SU-DHL-6 (cell line): ENCODE data around the gene NDUFB7.

Experiments used
- H2AFZ ChIP-seq: fragments of 200-600 bp; sonication (generic); 2 replicates; pipeline ENCODE4 v1.6.1; 2014; ENCODE audit warnings: low read depth, mild to moderate bottlenecking, moderate library complexity, mixed read lengths, antibody characterized with exemption, low read length; ENCODE audit not compliant: severe bottlenecking
- H3F3A ChIP-seq: fragments of 200-600 bp; shearing (Covaris generic); 2 replicates; pipeline ENCODE4 v1.6.0; 2016; ENCODE audit warnings: antibody characterized with exemption, mild to moderate bottlenecking; ENCODE audit not compliant: insufficient read depth
- H3K27ac ChIP-seq: fragments of 200-600 bp; sonication (generic); 2 replicates; pipeline ENCODE4 v1.5.1; 2016; ENCODE audit warnings: low read depth, mild to moderate bottlenecking, low read length, moderate library complexity, mixed read lengths
- H3K27me3 ChIP-seq: fragments of 200-600 bp; sonication (generic), shearing (Covaris generic); 2 replicates; pipeline ENCODE4 v1.6.0; 2014; ENCODE audit warnings: mild to moderate bottlenecking, low read length
- H3K36me3 ChIP-seq: fragments of 200-600 bp; sonication (generic); 2 replicates; pipeline ENCODE4 v1.6.1; 2014; ENCODE audit warnings: mild to moderate bottlenecking, low read length, mixed read lengths
- H3K4me2 ChIP-seq: fragments of 300-600, 200-600 bp; shearing (Covaris generic), sonication (generic); 2 replicates; pipeline ENCODE4 v1.6.0; 2014; ENCODE audit warnings: low read length, low read depth, mild to moderate bottlenecking; ENCODE audit not compliant: poor library complexity, severe bottlenecking
- H3K4me3 ChIP-seq: fragments of 200-600 bp; sonication (generic); 2 replicates; pipeline ENCODE4 v1.5.1; 2014; ENCODE audit warnings: antibody characterized with exemption, low read length, mild to moderate bottlenecking, mixed read lengths; ENCODE audit not compliant: insufficient read depth, poor library complexity, severe bottlenecking
- H3K79me2 ChIP-seq: fragments of 200-600 bp; sonication (generic); 2 replicates; pipeline ENCODE4 v1.6.1; 2014; ENCODE audit warnings: mild to moderate bottlenecking, low read length, moderate library complexity; ENCODE audit not compliant: insufficient read depth
- H3K9ac ChIP-seq: fragments of 200-600 bp; sonication (generic); 2 replicates; pipeline ENCODE4 v1.7.0; 2014; ENCODE audit warnings: mild to moderate bottlenecking, low read length
- H3K9me2 ChIP-seq: fragments of 200-600 bp; sonication (generic); replicated peaks from 2 replicates; pipeline ENCODE4 v1.6.1; 2014; ENCODE audit warnings: low read length; ENCODE audit not compliant: insufficient read depth
- H3K9me3 ChIP-seq: fragments of 200-600 bp; sonication (generic); 2 replicates; pipeline ENCODE4 v1.6.1; 2014; ENCODE audit warnings: low read length, mixed read lengths; ENCODE audit not compliant: insufficient read depth
- H4K20me1 ChIP-seq: fragments of 200-600 bp; sonication (generic); 2 replicates; pipeline ENCODE4 v1.6.1; 2014; ENCODE audit warnings: low read depth, mild to moderate bottlenecking, antibody characterized with exemption, low read length, moderate library complexity, mixed read lengths
- EZH2phosphoT487 ChIP-seq: fragments of 200-600 bp; sonication (generic), shearing (Covaris generic); conservative IDR thresholded peaks from 2 replicates; pipeline ENCODE4 v1.6.1; 2018; ENCODE audit warnings: mild to moderate bottlenecking, antibody characterized with exemption, low read length, moderate library complexity, mixed read lengths
- TF ChIP-seq, protein P1 (sequence below): fragments of 200-600 bp; sonication (generic); IDR thresholded peaks from one replicate; pipeline ENCODE4 v1.5.1; 2017; ENCODE audit warnings: antibody characterized with exemption, mild to moderate bottlenecking, low read length, moderate library complexity; ENCODE audit not compliant: insufficient read depth, poor library complexity, severe bottlenecking

Gene NDUFB7

DNA sequence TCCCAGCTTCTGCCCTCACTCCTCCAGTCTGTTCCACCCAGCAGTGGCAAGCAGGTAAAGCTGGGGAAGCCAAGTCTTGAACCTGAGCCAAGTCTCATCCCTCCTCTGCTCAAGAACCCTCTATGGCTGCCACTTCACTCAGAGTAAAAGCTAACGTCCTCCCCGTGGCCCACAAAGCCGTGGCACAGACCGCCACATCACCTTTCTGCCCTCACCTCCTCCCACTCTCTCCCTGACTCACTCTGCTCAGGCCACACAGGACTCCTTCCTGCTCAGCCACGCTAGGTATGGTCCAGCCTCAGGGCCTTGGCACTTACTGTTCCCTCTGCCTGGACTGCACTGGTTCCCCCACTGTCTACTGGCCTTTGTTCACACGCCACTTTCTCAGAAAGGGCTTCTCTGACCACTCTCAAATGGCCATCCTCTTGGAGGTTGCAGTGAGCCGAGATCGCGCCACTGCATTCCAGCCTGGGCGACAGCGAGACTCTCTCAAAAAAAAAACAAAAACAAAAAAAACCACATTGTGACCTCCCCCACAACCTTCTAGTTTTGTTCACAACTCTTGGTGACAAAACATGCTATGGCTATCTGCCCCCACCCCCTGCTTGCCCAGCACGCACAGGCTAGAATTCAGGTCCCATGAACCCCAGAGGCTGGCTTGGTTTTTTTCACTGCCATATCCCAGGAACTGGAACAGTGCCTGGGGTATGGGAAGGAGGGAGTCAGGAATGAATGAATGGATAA lies 15.8 kb downstream of the NDUFB7 start:
- no peak overlapping the region for H3K9ac ChIP-seq
- no peaks in the 10 kb centered on the region for H3K9me2 ChIP-seq
- H3K27ac ChIP-seq = no peak overlapping the region
- TF ChIP-seq, protein P1, sequence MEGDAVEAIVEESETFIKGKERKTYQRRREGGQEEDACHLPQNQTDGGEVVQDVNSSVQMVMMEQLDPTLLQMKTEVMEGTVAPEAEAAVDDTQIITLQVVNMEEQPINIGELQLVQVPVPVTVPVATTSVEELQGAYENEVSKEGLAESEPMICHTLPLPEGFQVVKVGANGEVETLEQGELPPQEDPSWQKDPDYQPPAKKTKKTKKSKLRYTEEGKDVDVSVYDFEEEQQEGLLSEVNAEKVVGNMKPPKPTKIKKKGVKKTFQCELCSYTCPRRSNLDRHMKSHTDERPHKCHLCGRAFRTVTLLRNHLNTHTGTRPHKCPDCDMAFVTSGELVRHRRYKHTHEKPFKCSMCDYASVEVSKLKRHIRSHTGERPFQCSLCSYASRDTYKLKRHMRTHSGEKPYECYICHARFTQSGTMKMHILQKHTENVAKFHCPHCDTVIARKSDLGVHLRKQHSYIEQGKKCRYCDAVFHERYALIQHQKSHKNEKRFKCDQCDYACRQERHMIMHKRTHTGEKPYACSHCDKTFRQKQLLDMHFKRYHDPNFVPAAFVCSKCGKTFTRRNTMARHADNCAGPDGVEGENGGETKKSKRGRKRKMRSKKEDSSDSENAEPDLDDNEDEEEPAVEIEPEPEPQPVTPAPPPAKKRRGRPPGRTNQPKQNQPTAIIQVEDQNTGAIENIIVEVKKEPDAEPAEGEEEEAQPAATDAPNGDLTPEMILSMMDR = no peak
- TF ChIP-seq EZH2phosphoT487 = no peak
- H4K20me1 ChIP-seq = no peaks in the 10 kb centered on the region
- H3K4me3 ChIP-seq = no peak overlapping the region
- H3K36me3 ChIP-seq = no peaks in the 10 kb centered on the region
- H3K9me3 ChIP-seq = no peaks in the 10 kb centered on the region
- H3F3A ChIP-seq = no peaks in the 10 kb centered on the region
- H3K27me3 ChIP-seq = no peaks in the 10 kb centered on the region
- H2AFZ ChIP-seq = no peak overlapping the region
- H3K79me2 ChIP-seq = peaks cover 66% of the 10 kb centered on the region
- no peak overlapping the region for H3K4me2 ChIP-seq

DNA sequence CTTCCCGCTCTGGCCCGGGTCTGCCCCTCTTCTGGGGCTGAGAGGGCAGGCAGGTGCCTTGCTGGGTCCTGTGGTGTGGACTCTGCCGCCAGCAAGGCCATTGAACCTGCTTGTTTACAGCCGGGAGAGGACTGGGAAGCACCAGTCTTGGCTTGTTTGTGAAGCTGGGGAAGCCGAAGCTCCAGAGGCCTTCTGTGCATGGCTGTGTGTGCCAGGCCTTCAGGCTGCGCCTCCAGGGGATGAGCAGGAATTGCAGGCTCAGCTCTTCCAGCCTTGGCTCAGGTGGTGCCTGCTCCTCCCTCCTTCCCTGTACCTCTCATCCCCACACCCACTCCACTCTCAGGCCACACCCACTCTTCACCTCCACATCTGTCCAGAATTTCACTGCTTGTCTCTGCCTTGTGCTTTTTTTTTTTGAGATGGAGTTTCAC lies 17.5 kb downstream of the NDUFB7 start:
- no peaks in the 10 kb centered on the region for H3K36me3 ChIP-seq
- H4K20me1 ChIP-seq = no peaks in the 10 kb centered on the region
- peaks cover 52% of the 10 kb centered on the region for H3K79me2 ChIP-seq
- H3K9me2 ChIP-seq = no peaks in the 10 kb centered on the region
- no peak overlapping the region for H3K9ac ChIP-seq
- no peak overlapping the region for H3K27ac ChIP-seq
- no peaks in the 10 kb centered on the region for H3F3A ChIP-seq
- no peak overlapping the region for H2AFZ ChIP-seq
- no peaks in the 10 kb centered on the region for H3K27me3 ChIP-seq
- TF ChIP-seq, protein P1 = no peak
- no peak for TF ChIP-seq EZH2phosphoT487
- H3K4me2 ChIP-seq = no peak overlapping the region
- no peaks in the 10 kb centered on the region for H3K9me3 ChIP-seq
- H3K4me3 ChIP-seq = no peak overlapping the region

DNA sequence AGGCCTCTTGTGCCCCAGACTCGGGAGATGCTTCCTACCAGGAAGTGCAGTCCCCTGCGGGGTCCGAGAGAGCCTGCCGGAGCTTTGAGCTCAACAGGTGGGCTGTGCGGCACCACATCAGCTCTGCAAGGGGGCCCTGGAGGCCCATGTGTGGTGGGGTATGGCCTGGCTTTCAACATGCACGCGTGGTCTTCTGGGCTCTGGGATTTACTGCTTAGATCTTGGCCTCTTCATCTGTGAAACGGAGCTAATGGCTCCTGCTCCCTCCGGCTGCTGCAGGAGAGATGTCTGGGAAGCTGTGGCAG lies 18.0 kb downstream of the NDUFB7 start:
- H3F3A ChIP-seq = no peaks in the 10 kb centered on the region
- H3K36me3 ChIP-seq = no peaks in the 10 kb centered on the region
- no peak overlapping the region for H3K4me2 ChIP-seq
- H3K9me3 ChIP-seq = no peaks in the 10 kb centered on the region
- H4K20me1 ChIP-seq = no peaks in the 10 kb centered on the region
- no peaks in the 10 kb centered on the region for H3K27me3 ChIP-seq
- H3K9me2 ChIP-seq = no peaks in the 10 kb centered on the region
- TF ChIP-seq, protein P1 = no peak
- TF ChIP-seq EZH2phosphoT487 = no peak
- H3K79me2 ChIP-seq = peaks cover 52% of the 10 kb centered on the region
- no peak overlapping the region for H3K9ac ChIP-seq
- no peak overlapping the region for H3K4me3 ChIP-seq
- H3K27ac ChIP-seq = no peak overlapping the region
- no peak overlapping the region for H2AFZ ChIP-seq
